Left forelimb (tissue), 1 donor: ENCODE results near the gene NLRP11.

Source experiments
- DNase-seq: peaks from one replicate; pipeline ENCODE4 v3.0.0-alpha.2; 2018; ENCODE audit warnings: low spot score

NLRP11 gene

GRCh38 chr19:55831846-55832245, at the start of gene NLRP11:
Gene NLRP11, minus strand, starts transcription at chr19:55831999. Its CDS starts 13,825 bp downstream, at chr19:55818174.
- DNase-seq, result no peak

DNA sequence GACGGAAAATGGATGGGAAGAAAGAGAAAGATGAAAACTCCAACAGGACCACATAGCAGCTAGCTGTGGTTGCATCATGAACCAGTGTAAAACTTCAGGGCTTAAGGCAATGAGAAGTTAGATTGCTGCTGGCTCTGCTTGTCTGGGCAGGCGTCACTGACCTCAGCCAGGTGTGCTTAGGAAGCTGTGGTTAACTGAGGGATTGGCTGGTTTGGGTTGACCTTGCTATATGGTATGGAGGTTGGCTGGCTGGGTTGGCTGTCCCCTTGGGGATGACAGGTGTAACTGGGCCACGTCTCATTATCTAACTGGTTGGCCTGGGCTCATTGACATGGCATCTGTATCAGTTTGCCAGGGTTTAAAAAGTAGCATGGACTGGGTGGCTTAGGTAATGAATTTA, 45.4 kb upstream of the NLRP11 start:
- no peak for DNase-seq

- no peak for DNase-seq
Observed at GRCh38 chr19:55870736-55871135, 38.9 kb upstream of the NLRP11 start.

DNA sequence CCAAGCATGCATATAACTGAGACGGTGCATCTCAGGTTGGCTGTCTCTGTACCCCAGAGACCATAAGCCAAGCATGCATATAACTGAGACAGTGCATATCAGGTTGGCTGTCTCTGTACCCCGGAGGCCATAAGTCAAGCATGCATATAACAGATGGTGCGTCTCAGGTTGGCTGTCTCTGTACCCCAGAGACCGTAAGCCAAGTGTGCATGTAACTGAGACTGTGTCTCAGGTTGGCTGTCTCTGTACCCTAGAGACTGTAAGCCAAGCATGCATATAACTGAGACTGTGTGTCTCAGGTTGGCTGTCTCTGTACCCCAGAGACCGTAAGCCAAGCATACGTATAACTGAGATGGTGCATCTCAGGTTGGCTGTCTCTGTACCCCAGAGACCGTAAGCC, 35.3 kb upstream of the NLRP11 start:
- no peak for DNase-seq

- DNase-seq, result no peak
Observed at GRCh38 chr19:55866521-55866920, 34.7 kb upstream of the NLRP11 start.

DNA sequence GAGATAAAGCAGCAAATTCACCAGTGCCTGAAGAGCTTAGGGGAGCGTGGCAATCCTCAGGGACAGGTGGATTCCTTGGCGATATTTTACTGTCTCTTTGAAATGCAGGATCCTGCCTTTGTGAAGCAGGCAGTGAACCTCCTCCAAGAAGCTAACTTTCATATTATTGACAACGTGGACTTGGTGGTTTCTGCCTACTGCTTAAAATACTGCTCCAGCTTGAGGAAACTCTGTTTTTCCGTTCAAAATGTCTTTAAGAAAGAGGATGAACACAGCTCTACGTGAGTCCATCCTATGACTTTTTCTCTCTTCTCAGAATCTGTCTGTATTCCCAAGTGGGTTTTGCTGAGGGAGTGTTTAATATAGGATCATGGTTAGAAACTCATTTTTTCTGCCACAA, 27.2 kb upstream of the NLRP11 start:
- DNase-seq, result no peak

DNA sequence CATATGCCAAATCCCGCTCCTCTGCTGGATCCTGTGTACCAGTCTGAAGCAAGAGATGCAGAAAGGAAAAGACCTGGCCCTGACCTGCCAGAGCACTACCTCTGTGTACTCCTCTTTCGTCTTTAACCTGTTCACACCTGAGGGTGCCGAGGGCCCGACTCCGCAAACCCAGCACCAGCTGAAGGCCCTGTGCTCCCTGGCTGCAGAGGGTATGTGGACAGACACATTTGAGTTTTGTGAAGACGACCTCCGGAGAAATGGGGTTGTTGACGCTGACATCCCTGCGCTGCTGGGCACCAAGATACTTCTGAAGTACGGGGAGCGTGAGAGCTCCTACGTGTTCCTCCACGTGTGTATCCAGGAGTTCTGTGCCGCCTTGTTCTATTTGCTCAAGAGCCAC, 26.6 kb upstream of the NLRP11 start:
- DNase-seq, result no peak

GRCh38 chr19:55857974-55858373, 26.2 kb upstream of the NLRP11 start:
- DNase-seq, result no peak

GRCh38 chr19:55857149-55857548, 25.4 kb upstream of the NLRP11 start:
- no peak for DNase-seq

- DNase-seq, result no peak
Observed at GRCh38 chr19:55855160-55855559, 23.4 kb upstream of the NLRP11 start.

DNA sequence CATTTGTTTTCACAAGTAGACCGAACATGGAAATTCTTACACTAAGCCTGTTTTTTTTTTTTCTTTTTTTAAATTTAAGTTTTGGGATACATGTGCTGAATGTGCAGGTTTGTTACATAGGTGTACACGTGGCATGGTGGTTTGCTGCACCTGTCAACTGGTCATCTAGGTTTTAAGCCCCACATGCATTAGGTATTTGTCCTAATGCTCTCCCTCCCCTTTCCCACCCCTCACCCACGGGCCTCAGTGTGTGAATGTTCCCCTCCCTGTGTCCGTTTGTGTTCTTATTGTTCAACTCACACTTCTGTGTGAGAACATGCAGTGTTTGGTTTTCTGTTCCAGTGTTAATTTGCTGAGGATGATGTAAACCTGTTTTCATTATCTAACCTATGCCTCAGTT, 7.1 kb upstream of the NLRP11 start:
- no peak for DNase-seq

DNA sequence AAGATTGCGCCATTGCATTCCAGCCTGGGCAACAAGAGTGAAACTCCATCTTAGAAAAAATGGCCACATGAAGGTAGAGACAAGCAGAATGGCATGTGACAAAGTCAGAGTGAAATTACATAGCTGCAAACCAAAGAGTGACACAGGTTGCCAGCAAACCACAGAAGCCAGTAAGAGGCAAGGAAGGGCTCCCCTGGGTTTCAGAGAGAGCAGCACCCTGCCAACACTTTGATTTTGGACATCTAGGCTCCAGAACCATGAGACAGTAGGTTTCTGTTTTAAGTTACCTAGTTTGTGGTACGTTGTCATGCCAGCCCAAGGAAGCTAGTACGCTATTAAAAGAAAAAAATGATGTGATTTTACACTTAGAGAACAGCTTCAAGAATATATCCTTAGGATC, 6.5 kb upstream of the NLRP11 start:
- no peak for DNase-seq

GRCh38 chr19:55836340-55836739, 4.5 kb upstream of the NLRP11 start, which contains the start of gene NLRP4:
Gene NLRP4, plus strand, starts transcription at chr19:55836540. Its CDS starts 15,541 bp downstream, at chr19:55852081.
- no peak for DNase-seq

DNA sequence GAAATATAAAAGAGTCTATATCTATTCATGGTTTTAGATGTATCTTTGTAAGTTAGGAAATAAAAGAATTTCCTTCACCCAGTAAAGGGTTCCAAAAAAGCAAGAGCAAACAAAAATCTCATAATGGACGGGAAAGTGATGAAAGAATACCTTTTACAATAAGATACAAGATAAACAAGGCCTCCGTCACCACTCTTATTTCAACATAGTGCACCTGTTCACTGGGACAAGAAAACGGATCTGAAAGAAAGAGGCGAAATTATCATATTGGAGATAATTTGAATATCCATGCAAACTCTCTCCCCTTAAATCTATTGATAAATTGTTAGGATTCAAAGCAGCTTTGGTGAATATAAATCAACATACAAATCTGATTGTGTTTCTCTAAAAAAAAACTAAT, 877 bp upstream of the NLRP11 start:
- no peak for DNase-seq

GRCh38 chr19:55830656-55831055, 1.1 kb downstream of the NLRP11 start:
- no peak for DNase-seq

DNA sequence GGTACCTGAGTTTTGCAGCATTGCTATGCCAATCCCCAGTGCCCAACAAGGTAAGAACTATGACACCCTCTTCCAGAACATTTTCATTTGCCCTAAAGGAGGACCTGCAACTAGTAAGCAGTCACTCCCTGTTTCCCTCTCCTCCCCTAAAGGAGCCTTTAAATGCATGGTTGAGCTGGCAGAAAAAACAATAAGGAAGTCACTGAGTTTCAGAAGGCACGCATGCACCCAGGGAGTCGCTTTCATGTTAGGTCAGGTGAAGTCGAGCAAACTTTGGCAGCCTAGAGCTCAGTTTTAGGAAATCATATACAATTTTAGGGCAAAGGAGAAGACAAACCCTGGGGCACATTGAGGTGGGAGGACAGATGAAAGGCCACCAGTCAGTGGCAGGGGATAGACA, 11.8 kb downstream of the NLRP11 start:
- no peak for DNase-seq

DNA sequence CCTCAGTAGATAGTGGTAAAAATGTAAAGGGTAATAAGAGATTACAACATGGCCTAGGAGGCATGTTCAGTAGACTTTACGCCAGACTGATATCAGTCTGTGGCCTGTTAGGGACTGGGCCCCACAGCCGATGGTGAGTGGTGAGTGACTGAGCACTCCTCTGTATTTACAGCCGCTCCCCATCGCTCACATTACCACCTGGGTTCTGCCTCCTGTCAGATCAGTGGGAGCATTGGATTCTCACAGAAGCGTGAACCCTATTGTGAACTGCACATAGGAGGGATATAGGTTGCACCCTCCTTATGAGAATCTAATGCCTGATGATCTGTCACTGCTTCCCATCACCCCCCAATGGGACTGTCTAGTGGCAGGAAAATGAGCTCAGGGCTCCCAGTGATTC, 17.9 kb downstream of the NLRP11 start:
- DNase-seq, result no peak

DNA sequence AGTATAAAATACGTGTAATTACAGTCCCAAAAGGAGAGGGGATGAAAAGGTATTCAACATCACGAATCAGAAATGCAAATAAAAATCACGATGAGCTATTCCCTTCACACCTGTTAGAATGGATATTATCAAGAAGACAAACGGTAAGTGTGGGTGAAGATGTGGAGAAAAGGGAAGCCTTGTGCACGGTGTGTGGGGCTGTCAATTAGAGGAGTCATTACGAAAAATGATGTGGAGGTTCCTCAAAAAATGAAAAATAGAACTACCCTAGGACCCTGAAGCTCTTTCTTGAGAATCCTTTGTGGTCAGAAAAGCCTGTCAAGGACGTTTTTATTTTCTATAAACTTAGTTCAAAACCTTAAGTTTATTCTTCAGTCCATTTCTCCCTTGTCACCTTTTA, 19.4 kb downstream of the NLRP11 start:
- DNase-seq, result no peak

DNA sequence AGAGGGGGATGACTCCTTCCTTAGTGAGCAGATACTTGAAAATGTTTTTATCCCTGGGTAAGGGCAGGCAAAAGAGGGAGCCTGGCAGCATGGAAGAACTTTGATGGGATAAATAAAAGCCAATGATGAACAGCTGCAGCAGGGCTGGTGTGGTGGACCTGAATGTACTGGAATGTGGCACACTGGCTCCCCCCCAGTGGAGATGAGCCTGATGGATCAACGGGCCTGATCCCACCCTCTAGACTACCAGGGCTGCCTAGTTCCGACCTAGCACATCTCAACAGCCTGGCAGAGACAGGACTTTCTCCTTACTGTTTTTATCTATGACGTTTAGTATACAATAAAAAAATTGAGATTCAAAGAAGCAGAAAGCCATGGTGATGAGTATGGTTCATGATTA, 20.5 kb downstream of the NLRP11 start:
- no peak for DNase-seq

GRCh38 chr19:55809381-55810058, 22.3 kb downstream of the NLRP11 start:
- DNase-seq, result no peak

DNA sequence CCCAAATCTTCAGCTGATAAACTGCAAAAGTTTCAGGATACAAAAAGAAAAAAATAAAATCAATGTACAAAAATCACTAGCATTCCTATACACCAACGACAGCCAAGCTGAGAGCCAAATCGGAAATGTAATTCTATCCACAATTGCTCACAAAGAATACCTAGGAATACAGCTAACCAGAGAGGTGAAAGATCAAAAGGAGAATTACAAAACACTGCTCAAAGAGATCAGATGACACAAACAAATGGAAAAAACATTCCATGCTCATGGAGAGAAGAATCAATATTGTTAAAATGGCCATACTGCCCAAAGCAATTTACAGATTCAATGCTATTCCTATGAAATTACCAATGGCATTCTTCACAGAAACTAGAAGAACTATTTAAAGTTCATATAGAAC, 29.5 kb downstream of the NLRP11 start:
- DNase-seq, result no peak

DNA sequence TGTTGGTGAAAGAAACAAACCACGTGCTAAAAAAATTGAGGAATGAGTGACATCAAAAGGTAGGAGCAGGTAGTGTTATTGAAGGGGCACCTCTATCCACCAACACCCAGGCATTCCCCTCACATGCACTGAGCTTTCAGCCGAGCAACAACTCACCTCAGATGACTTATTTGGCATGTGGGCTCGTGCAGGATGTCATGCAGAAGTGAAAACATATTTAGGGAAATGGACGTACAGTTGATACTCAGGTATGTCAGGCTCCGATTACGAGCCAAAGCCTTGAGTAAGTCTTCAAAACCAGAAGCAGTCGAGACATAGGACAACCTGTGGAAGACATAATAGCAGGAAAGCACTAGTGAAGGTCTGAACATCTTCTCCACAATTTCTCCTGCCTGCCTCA, 30.4 kb downstream of the NLRP11 start:
- no peak for DNase-seq

GRCh38 chr19:55795021-55795420, 36.8 kb downstream of the NLRP11 start:
- no peak for DNase-seq

DNA sequence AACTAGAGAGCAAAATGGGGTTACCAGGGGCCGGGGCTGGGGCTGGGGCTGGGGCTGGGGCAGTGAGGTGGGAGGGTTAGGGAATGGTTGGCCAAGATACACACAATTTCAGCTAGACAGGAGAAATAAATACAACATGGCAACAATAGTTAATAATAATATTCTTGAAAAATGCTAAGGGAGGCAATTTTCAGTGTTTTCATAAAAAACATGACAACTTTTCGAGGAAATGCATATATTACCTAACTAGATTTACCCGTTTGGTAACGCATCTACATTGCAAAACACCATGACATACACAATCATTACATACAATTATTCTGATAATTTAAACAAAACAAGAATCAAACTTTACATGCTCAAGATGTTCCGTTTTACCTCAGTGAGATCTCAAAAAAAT, 50.7 kb downstream of the NLRP11 start:
- DNase-seq, result no peak

DNA sequence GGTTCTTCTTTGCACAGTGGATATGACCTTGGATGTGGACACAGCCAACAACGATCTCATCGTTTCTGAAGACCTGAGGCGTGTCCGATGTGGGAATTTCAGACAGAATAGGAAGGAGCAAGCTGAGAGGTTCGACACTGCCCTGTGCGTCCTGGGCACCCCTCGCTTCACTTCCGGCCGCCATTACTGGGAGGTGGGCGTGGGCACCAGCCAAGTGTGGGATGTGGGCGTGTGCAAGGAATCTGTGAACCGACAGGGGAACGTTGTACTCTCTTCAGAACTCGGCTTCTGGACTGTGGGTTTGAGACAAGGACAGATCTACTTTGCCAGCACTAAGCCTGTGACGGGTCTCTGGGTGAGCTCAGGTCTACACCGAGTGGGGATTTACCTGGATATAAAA, 53.5 kb downstream of the NLRP11 start:
- DNase-seq, result no peak
